BLaER1 treated with 17β-estradiol and CSF1 and Interleukin-3, amounts not matched to agents 10 nM and 100 nM (cell line): ENCODE data around the gene KIF3C.

Experiments
- H3K27ac ChIP-seq, 11 experiments: shearing (Covaris generic); formaldehyde crosslinking; 2 replicates each; pipeline ENCODE4 v1.8.1; 2022
- H3K27me3 ChIP-seq, 11 experiments: shearing (Covaris generic); formaldehyde crosslinking; 2 replicates each; pipeline ENCODE4 v1.8.1; 2022
- H3K36me3 ChIP-seq, 11 experiments: shearing (Covaris generic); formaldehyde crosslinking; 2 replicates each; pipeline ENCODE4 v1.8.1; 2022
- H3K4me1 ChIP-seq, 10 experiments: shearing (Covaris generic); formaldehyde crosslinking; 2 replicates each; pipeline ENCODE4 v1.8.1; 2022
- H3K4me2 ChIP-seq, 11 experiments: shearing (Covaris generic); formaldehyde crosslinking; 2 replicates each; pipeline ENCODE4 v1.8.1; 2022
- H3K4me3 ChIP-seq, 10 experiments: shearing (Covaris generic); formaldehyde crosslinking; 2 replicates each; pipeline ENCODE4 v1.8.1; 2022
- H3K9ac ChIP-seq, 11 experiments: shearing (Covaris generic); formaldehyde crosslinking; 2 replicates each; pipeline ENCODE4 v1.8.1; 2022
- H3K9me3 ChIP-seq, 11 experiments: shearing (Covaris generic); formaldehyde crosslinking; replicated peaks in 1 of 11; 2 replicates each; pipeline ENCODE4 v1.8.1; 2022
- H4K20me1 ChIP-seq, 11 experiments: shearing (Covaris generic); formaldehyde crosslinking; 2 replicates each; pipeline ENCODE4 v1.8.1; 2022
- Cebpa-rat ChIP-seq, 11 experiments: shearing (Covaris generic); IDR thresholded peaks; 2 replicates each; pipeline ENCODE4 v1.8.1; 2022

Gene KIF3C

GRCh38 chr2:25993049-25993448, 10.8 kb upstream of the KIF3C start:
- Histone ChIP-seq H3K4me1 (peaks cover 10 to 47% (median 26%) of the 10 kb centered on the region in 10 experiments; a peak in 19 of 20 replicates), H3K9ac (no peak overlapping the region), H3K27me3 (no peaks in the 10 kb centered on the region), H3K27ac (peak overlapping the region in 2 of 11 experiments; percentile 79 to 81; a peak in 3 of 22 replicates), H3K4me3 (no peak overlapping the region), H3K4me2 (peak overlapping the region in 4 of 11 experiments; percentile 48 to 69 (median 66); a peak in 3 of 22 replicates), H3K36me3 (no peaks in the 10 kb centered on the region), H3K9me3 (no peaks in the 10 kb centered on the region), H4K20me1 (no peaks in the 10 kb centered on the region)
- no peak for TF ChIP-seq Cebpa-rat (IDR thresholded peaks at IDR 0.05)

- H3K27ac ChIP-seq, result peak overlapping the region in 8 of 11 experiments; percentile 42 to 81 (median 68); a peak in 13 of 22 replicates
- H3K4me2 ChIP-seq, result peak overlapping the region in 5 of 11 experiments; percentile 44 to 69 (median 65); a peak in 10 of 22 replicates
- H3K36me3 ChIP-seq, result no peaks in the 10 kb centered on the region
- peaks cover 10 to 42% (median 24%) of the 10 kb centered on the region in 10 experiments; a peak in 19 of 20 replicates for H3K4me1 ChIP-seq
- H3K27me3 ChIP-seq, result no peaks in the 10 kb centered on the region
- peak overlapping the region in 3 of 11 experiments; percentile 15 to 59 (median 58); a peak in 2 of 22 replicates for H3K9ac ChIP-seq
- no peak overlapping the region for H3K4me3 ChIP-seq
- H4K20me1 ChIP-seq, result no peaks in the 10 kb centered on the region
- no peaks in the 10 kb centered on the region for H3K9me3 ChIP-seq
- no peak for TF ChIP-seq Cebpa-rat (IDR thresholded peaks at IDR 0.05)
Observed at GRCh38 chr2:25992556-25992955, 10.3 kb upstream of the KIF3C start.

GRCh38 chr2:25991965-25992364, 9.7 kb upstream of the KIF3C start:
- Histone ChIP-seq H3K4me3 (no peak overlapping the region; a peak in 1 of 20 replicates), H3K27me3 (no peaks in the 10 kb centered on the region), H3K36me3 (no peaks in the 10 kb centered on the region), H3K4me2 (peak overlapping the region; percentile 20 to 71 (median 63); a peak in 21 of 22 replicates), H3K27ac (peak overlapping the region in 9 of 11 experiments; percentile 42 to 81 (median 61); a peak in 17 of 22 replicates), H4K20me1 (no peaks in the 10 kb centered on the region), H3K9me3 (no peaks in the 10 kb centered on the region), H3K9ac (peak overlapping the region in 9 of 11 experiments; percentile 15 to 59 (median 55); a peak in 12 of 22 replicates), H3K4me1 (peaks cover 10 to 36% (median 23%) of the 10 kb centered on the region in 10 experiments; a peak in 19 of 20 replicates)
- TF ChIP-seq Cebpa-rat (IDR thresholded peaks at IDR 0.05), result no peak

GRCh38 chr2:25989154-25989553, 6.9 kb upstream of the KIF3C start:
- Histone ChIP-seq H3K4me2 (no peak overlapping the region), H3K4me3 (no peak overlapping the region), H3K4me1 (peaks cover 10 to 33% (median 23%) of the 10 kb centered on the region in 10 experiments; a peak in 19 of 20 replicates), H4K20me1 (no peaks in the 10 kb centered on the region), H3K36me3 (no peaks in the 10 kb centered on the region), H3K9me3 (no peaks in the 10 kb centered on the region), H3K9ac (no peak overlapping the region), H3K27ac (no peak overlapping the region), H3K27me3 (no peaks in the 10 kb centered on the region)
- TF ChIP-seq Cebpa-rat (IDR thresholded peaks at IDR 0.05), result no peak

GRCh38 chr2:25988134-25988533, 5.8 kb upstream of the KIF3C start:
- Histone ChIP-seq H3K9me3 (no peaks in the 10 kb centered on the region), H3K4me2 (no peak overlapping the region), H3K4me1 (peaks cover 10 to 30% (median 22%) of the 10 kb centered on the region in 10 experiments; a peak in 19 of 20 replicates), H3K27ac (no peak overlapping the region), H3K9ac (no peak overlapping the region), H4K20me1 (no peaks in the 10 kb centered on the region), H3K4me3 (no peak overlapping the region), H3K36me3 (no peaks in the 10 kb centered on the region), H3K27me3 (no peaks in the 10 kb centered on the region)
- TF ChIP-seq Cebpa-rat (IDR thresholded peaks at IDR 0.05), result no peak

- no peak overlapping the region for H3K27ac ChIP-seq
Observed at GRCh38 chr2:25983735-25984134, 1.4 kb upstream of the KIF3C start.

GRCh38 chr2:25982968-25983280, 627 bp upstream of the KIF3C start:
- Histone ChIP-seq H3K4me3 (peak overlapping the region; percentile 68 to 90 (median 81); a peak in 18 of 20 replicates), H3K4me1 (peaks cover 39 to 43% (median 40%) of the 10 kb centered on the region in 10 experiments), H3K27me3 (no peaks in the 10 kb centered on the region), H3K9me3 (no peaks in the 10 kb centered on the region), H3K27ac (peak overlapping the region in 4 of 11 experiments; percentile 77 to 84 (median 79); a peak in 6 of 22 replicates), H3K4me2 (peak overlapping the region in 10 of 11 experiments; percentile 11 to 99 (median 54); a peak in 14 of 22 replicates), H4K20me1 (peaks cover 0 to 31% (median 16%) of the 10 kb centered on the region in 11 experiments; a peak in 11 of 22 replicates), H3K36me3 (peaks cover 0 to 8% (median 0%) of the 10 kb centered on the region in 11 experiments; a peak in 3 of 22 replicates), H3K9ac (peak overlapping the region in 9 of 11 experiments; percentile 80 to 88 (median 84); a peak in 11 of 22 replicates)
- TF ChIP-seq Cebpa-rat (IDR thresholded peaks at IDR 0.05), result no peak

More at GRCh38 chr2:25983735-25984134, 1.4 kb upstream of the KIF3C start:
- Histone ChIP-seq H3K36me3 (peaks cover 0 to 2% (median 0%) of the 10 kb centered on the region in 11 experiments; a peak in 1 of 22 replicates), H4K20me1 (peaks cover 0 to 26% (median 15%) of the 10 kb centered on the region in 11 experiments; a peak in 11 of 22 replicates), H3K27me3 (no peaks in the 10 kb centered on the region), H3K4me2 (no peak overlapping the region), H3K9me3 (no peaks in the 10 kb centered on the region), H3K4me1 (peaks cover 31 to 35% (median 32%) of the 10 kb centered on the region in 10 experiments), H3K4me3 (no peak overlapping the region), H3K9ac (no peak overlapping the region)
- no peak for TF ChIP-seq Cebpa-rat (IDR thresholded peaks at IDR 0.05)

GRCh38 chr2:25981596-25982272, 563 bp downstream of the KIF3C start:
- Histone ChIP-seq H3K4me3 (peak overlapping the region; percentile 68 to 90 (median 81)), H3K36me3 (peaks cover 0 to 13% (median under 1%) of the 10 kb centered on the region in 11 experiments; a peak in 4 of 22 replicates), H3K9ac (peak overlapping the region; percentile 80 to 88 (median 83)), H3K9me3 (no peaks in the 10 kb centered on the region), H3K27ac (peak overlapping the region; percentile 31 to 84 (median 77); a peak in 21 of 22 replicates), H3K4me2 (peak overlapping the region; percentile 92 to 100 (median 99)), H4K20me1 (peaks cover 0 to 40% (median 21%) of the 10 kb centered on the region in 11 experiments; a peak in 12 of 22 replicates), H3K27me3 (no peaks in the 10 kb centered on the region), H3K4me1 (peaks cover 49 to 54% (median 51%) of the 10 kb centered on the region in 10 experiments)
- TF ChIP-seq Cebpa-rat (IDR thresholded peaks at IDR 0.05), result no peak

- peak overlapping the region; percentile 92 to 100 (median 99) for H3K4me2 ChIP-seq
- H3K4me1 ChIP-seq, result peaks cover 49 to 57% (median 51%) of the 10 kb centered on the region in 10 experiments
- H3K4me3 ChIP-seq, result peak overlapping the region in 9 of 10 experiments; percentile 68 to 90 (median 83); a peak in 18 of 20 replicates
- peak overlapping the region in 3 of 11 experiments; percentile 70 to 81 (median 77); a peak in 2 of 22 replicates for H3K27ac ChIP-seq
- peaks cover 0 to 45% (median 21%) of the 10 kb centered on the region in 11 experiments; a peak in 12 of 22 replicates for H4K20me1 ChIP-seq
- H3K36me3 ChIP-seq, result peaks cover 0 to 17% (median 4%) of the 10 kb centered on the region in 11 experiments; a peak in 9 of 22 replicates
- H3K9me3 ChIP-seq, result no peaks in the 10 kb centered on the region
- no peak for TF ChIP-seq Cebpa-rat (IDR thresholded peaks at IDR 0.05)
- peak overlapping the region in 9 of 11 experiments; percentile 80 to 88 (median 84); a peak in 7 of 22 replicates for H3K9ac ChIP-seq
- H3K27me3 ChIP-seq, result no peaks in the 10 kb centered on the region
Observed at GRCh38 chr2:25980951-25981350, 1.3 kb downstream of the KIF3C start.
